KOPT-K1 (cell line): ENCODE data around the gene LIMS1.
"Not testable (repeated sequence)": the region's sequence is repeated elsewhere in the genome, so short reads cannot be mapped to it uniquely, and the experiment has no call there.

Experiments used
- H3K27ac ChIP-seq: fragments of 200-600 bp; sonication (generic); 2 replicates; pipeline ENCODE4 v1.5.1; 2016; ENCODE audit warnings: antibody characterized with exemption, mild to moderate bottlenecking, low read depth, low read length; ENCODE audit not compliant: poor library complexity, severe bottlenecking
- H3K36me3 ChIP-seq: fragments of 200-600 bp; sonication (generic); 2 replicates; pipeline ENCODE4 v1.5.1; 2017; ENCODE audit warnings: antibody characterized with exemption, mild to moderate bottlenecking, low read length, moderate library complexity; ENCODE audit not compliant: insufficient read depth
- H3K9me3 ChIP-seq: fragments of 200-600 bp; sonication (generic); 2 replicates; pipeline ENCODE4 v1.5.1; 2017; ENCODE audit warnings: antibody characterized with exemption, low read length, mild to moderate bottlenecking; ENCODE audit not compliant: insufficient read depth, poor library complexity, severe bottlenecking

The LIMS1 gene

DNA sequence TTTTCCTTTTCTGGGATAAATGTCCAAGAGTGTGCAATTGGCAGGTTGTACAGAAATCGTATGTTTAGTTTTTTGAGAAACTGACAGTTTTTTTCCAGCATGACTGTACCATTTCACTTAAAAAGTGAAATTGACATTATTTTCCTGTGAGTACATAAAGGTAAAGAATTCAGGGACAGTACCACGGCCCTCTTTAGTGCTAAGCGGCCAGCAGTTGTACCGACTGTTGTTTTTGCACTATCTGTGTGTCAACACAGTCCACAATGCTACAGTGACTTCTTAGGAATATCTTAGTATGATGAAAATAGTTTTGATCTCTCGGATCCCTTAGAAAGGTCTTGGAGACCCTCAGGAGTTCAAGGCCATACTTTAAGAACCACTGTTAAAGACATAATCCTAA is 2.6 kb downstream of the LIMS1 start:
- H3K36me3 ChIP-seq = no peaks in the 10 kb centered on the region
- H3K9me3 ChIP-seq = no peaks in the 10 kb centered on the region
- H3K27ac ChIP-seq = no peak overlapping the region

DNA sequence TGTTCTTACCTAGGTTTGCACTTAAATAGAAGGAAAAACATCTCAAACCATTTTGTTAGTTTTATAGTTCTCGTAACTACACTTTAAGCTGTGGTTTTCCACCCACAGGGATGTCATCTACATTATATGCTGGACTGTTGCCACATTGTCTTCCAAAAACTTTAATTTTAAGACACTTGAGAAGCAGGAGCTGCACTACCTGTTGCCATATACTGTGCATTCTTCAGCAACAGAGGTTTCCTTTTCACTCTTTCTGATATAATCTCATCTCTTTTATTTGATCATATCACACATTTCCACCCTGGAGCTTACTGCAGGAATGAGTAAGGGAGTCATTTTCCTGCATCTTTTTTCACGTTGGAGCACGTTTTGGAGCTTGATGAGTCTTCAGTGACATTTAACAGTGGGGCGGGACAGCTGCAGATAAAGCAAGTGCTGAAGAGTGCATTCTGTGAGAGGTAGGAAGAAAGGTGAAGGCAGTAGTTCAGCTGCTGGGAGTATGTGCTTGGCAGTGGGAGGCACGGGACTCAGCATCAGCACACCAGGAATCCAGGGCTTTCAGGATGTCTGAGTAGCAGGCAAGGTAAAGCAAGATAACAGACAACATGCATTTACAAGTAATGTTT is 3.8 kb downstream of the LIMS1 start:
- Histone ChIP-seq H3K9me3 (peaks cover 7% of the 10 kb centered on the region), H3K27ac (no peak overlapping the region)

DNA sequence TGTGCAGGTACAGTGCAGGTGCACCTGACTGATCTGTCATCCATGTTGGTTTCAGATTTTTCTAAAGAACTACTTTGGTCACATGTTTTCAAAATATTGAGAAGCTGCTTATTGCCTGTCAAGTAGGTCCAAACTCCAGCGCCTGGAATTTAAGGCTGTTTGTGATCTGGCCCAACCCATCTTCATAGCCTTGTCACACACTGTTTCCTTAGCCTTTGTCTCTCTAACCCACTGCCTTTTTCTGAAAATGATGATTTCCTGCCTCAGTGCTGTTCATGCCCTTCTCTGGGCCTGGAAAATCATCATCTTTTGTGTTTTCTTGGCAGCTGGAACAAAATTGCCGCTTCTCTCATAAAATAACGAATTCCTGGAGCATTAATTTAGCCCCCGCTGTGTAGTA is 7.2 kb downstream of the LIMS1 start:
- Histone ChIP-seq H3K9me3 (peaks cover 22% of the 10 kb centered on the region), H3K36me3 (peaks cover 15% of the 10 kb centered on the region), H3K27ac (no peak overlapping the region)

More for the DNA sequence above, 3.8 kb downstream of the LIMS1 start:
- H3K36me3 ChIP-seq = peaks cover 10% of the 10 kb centered on the region

GRCh38 chr2:108542071-108542470 is 7.8 kb downstream of the LIMS1 start:
- H3K9me3 ChIP-seq = peaks cover 22% of the 10 kb centered on the region
- peaks cover 15% of the 10 kb centered on the region for H3K36me3 ChIP-seq
- H3K27ac ChIP-seq = no peak overlapping the region

- H3K36me3 ChIP-seq = peaks cover 10% of the 10 kb centered on the region
- no peak overlapping the region for H3K27ac ChIP-seq
- H3K9me3 ChIP-seq = peaks cover 20% of the 10 kb centered on the region
These were observed 13.3 kb downstream of the LIMS1 start for GRCh38 chr2:108547606-108548005.

- Histone ChIP-seq H3K36me3 (0 out of 2 replicates have a peak, but pooled peaks cover 2% of the 10 kb centered on the region), H3K27ac (no peak overlapping the region), H3K9me3 (peaks cover 12% of the 10 kb centered on the region)
These were observed 14.1 kb downstream of the LIMS1 start for GRCh38 chr2:108548208-108549003.

GRCh38 chr2:108552566-108552965 is 18.3 kb downstream of the LIMS1 start:
- H3K9me3 ChIP-seq = no peaks in the 10 kb centered on the region
- H3K36me3 ChIP-seq = no peaks in the 10 kb centered on the region
- H3K27ac ChIP-seq = no peak overlapping the region

DNA sequence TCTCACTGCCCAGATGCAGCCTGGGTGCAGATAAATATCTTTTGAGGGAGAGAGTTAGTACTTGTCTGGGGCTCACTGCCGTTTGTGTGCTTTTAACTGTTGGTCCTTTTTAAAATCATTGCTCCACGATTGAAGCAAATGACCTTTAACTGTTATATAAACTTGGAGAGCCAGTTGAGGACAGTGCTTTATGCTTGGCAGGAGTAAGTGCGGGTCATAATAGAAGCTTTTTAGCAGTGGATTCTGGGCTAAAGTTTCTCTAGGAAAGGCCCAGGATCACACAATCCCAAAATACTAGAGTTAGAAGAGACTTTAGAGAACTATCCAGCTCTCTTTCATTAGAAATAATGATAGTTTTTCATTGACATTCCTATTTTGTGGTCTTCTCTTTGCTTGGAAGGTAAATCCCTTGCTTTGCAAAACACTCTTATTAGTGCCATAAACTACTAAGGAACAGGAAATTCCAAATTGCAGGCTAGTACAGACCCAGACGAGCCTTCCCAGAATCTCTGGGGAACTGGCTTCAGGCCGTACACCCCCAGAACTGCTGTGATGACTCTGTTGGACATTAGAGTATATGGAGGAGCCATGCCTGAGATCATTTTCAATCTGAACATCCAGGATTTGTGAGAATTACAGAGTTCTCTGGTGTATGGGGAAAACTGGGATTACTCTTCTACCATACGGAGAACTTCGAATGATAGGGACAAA is 19.1 kb downstream of the LIMS1 start:
- H3K27ac ChIP-seq = no peak overlapping the region
- H3K9me3 ChIP-seq = no peaks in the 10 kb centered on the region
- H3K36me3 ChIP-seq = no peaks in the 10 kb centered on the region

DNA sequence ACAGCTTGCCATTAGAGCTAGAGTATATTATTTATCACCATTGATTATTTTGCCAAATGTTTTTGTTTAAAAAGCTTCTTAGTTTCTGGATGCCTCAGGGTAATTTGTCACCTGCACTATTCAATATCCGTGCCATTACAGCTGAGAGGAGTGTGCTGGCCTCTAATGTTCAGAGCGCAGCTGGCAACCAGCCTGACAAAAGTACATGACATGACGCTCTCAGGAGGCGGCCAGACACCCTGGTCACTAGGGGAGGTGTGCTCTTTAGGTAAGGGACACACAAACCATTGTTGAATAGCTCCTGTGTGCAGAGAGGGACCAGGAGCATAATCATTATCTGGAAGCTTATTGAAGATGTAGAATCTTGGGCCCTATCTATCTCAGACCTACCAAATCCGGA is 20.3 kb downstream of the LIMS1 start:
- no peak overlapping the region for H3K27ac ChIP-seq
- H3K9me3 ChIP-seq = no peaks in the 10 kb centered on the region
- no peaks in the 10 kb centered on the region for H3K36me3 ChIP-seq

DNA sequence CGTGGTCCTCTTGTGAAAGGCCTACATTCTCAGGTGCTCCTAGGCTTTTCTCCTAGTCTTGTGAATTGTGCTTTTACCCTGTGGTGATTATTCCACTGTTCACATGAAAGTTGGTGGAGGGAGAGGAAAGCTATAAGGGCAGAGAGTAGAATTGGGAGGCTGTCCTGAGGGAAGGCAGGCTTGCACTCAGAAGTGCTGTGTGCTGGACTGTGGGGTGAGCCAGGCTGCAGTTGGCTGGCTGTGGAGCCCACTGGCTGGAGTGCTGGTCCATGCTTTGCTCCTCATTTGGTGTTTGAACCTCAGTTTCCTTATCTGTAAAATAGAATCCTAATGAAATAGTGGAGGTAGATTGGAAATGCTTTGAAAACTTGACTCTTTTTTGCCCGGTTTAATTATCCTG is 21.3 kb downstream of the LIMS1 start:
- no peaks in the 10 kb centered on the region for H3K9me3 ChIP-seq
- no peaks in the 10 kb centered on the region for H3K36me3 ChIP-seq
- H3K27ac ChIP-seq = no peak overlapping the region

GRCh38 chr2:108556581-108556980 is 22.3 kb downstream of the LIMS1 start:
- not testable (repeated sequence) for H3K9me3 ChIP-seq, H3K27ac ChIP-seq, H3K36me3 ChIP-seq

DNA sequence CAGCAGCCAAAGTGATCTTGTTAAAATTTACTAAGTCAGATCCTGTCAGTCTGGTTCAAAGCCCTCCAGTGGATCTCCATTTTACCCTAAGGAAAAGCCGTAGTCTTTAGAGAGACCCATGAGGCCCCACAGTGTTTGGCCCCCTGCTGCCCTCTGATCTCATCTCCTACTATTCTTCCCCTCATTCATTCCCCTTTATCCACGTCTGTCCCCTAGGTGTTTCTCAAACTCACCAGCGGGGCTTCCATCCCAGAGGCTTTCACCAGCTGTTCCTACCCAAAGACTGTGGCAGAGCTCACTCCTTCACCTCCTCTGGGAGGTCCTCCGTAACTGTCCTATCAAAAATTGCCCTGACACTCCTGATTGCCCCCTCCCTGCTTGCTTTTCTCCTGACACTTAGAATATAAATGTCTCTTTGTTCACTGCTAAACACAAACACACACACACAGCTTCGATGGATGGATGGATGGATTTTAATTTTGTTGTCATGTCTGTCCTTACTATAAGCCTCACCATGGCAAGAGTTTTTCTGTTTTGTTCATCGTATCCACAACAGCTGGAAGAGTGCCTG is 26.1 kb downstream of the LIMS1 start:
- Histone ChIP-seq H3K27ac (no peak overlapping the region), H3K36me3 (no peaks in the 10 kb centered on the region), H3K9me3 (no peaks in the 10 kb centered on the region)

- H3K36me3 ChIP-seq = no peaks in the 10 kb centered on the region
- H3K9me3 ChIP-seq = no peaks in the 10 kb centered on the region
- no peak overlapping the region for H3K27ac ChIP-seq
These were observed 26.7 kb downstream of the LIMS1 start for GRCh38 chr2:108560895-108561530.

DNA sequence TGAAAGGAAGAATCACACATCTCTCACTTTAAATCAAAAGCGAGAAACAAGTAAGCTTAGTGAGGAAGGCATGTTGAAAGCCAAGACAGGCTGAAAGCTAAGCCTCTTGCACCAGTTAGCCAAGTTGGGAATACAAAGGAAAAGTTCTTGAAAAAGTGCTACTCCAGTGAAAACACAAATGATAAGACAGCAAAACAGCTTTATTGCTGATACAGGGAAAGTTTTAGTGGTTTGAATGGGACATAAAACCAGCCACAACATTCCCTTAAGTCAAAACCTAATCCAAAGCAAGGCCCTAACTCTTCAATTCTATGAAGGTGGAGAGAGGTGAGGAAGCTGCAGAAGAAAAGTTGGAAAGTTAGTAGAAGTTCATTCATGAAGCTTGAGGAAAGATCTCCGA is 28.0 kb downstream of the LIMS1 start:
- Histone ChIP-seq H3K9me3 (no peaks in the 10 kb centered on the region), H3K27ac (no peak overlapping the region), H3K36me3 (no peaks in the 10 kb centered on the region)

DNA sequence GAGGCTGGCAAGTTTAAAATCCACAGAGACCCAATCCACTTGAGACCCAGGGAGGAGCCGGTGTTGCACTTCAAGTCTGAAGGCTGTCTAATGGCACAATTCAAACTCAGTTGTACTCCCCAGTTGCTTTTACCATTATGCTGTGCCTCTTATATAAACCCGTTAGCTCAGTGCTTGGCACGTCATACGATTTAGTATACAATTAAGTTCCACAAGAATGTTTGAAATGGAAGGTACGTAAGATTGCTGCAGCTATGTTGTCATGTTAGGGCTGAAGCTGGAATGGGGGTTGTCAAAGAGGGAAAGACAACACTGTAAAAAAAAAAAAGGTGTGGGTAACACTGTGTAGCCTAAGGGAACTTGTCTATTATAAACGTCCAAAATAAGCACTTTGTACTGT is 30.2 kb downstream of the LIMS1 start:
- Histone ChIP-seq H3K9me3 (no peaks in the 10 kb centered on the region), H3K36me3 (no peaks in the 10 kb centered on the region), H3K27ac (no peak overlapping the region)
